T-helper 1 cell treated with Interleukin-12 subunit alpha and Interleukin-12 subunit beta and Interleukin-4 antibody, amounts not matched to agents 30 ng/mL and 1 ng/mL, for 36 hours (primary cell): Measurements from ENCODE around the gene TYMP. TPM values are rescaled to one million over a fixed set of nuclear protein-coding genes. Genes with fewer than 3 reads are reported as not detected.
"Not testable (repeated sequence)": the region's sequence is repeated elsewhere in the genome, so short reads cannot be mapped to it uniquely, and the experiment has no call there.

Experiments
- intact Hi-C: fragments of 100-400 bp; cut with micrococcal nuclease; formaldehyde crosslinking; loops from one replicate; pipeline ENCODE4 v1.15.1; 2024
- total RNA-seq: library from RNA; stranded (reverse); gene quantifications from 2 replicates; pipeline ENCODE4 v1.2.3, GENCODE V29; 2022

The TYMP gene
- total RNA-seq, 1 donor from 2014 or later = 173 TPM

DNA sequence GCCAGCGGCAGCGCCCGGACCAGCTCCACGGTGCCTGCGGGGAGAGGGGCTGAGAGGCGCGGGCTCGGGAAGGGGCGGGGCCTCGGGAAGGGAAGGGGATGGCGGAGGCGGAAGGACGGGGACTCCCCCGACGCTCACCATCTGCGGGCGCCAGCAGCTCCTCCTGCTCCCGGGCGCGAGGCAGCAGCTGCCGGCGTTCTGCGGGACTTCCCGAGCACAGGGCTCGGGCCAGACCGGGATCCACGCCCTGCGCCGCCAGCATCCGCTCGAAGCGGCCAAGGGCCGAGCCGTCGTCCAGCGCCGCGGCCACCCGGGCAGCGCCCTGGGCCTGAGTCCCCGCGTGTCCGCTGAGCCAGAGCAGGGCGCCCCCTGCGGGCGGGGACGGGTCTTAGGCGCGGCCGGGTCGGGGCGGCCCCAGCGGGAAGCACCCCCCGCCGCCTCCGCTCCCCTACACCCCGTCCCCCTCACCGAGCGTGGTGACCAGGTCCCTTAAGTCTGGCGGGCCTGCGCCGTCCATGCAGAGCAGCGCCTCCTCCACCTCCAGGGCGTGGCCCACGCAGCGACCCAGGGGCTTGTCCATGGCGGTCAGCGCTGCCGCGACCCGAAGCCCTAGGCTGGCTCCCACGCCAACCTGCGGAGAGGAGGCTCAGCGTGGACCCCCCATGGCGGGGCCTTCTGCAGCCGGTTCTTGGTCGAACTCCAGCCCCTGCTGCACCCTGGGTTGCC is 3.5 kb downstream of the TYMP start:
- intact Hi-C loops = loop anchor here (1.0 to 5.0 kb wide), 5 partner anchors 37 to 564 kb away; partner anchors contain the start of gene PIM3

DNA sequence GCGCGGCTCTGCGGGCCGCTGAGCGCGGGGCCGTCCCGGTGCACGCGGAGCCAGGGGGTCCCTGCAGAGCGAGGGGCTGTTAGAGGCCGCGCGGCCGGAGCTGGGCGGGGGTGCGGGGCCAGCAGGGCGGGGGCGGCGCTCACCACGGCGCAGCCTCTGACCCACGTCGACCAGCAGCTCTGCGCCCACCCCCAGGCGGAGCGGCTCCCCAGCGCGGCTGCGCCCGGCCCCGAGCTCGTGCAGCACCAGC is 4.0 kb downstream of the TYMP start:
- intact Hi-C loops = loop anchor here (1.0 to 5.0 kb wide), 8 partner anchors 17 to 563 kb away; partner anchors contain the start of genes CHKB, NCAPH2 and PIM3

DNA sequence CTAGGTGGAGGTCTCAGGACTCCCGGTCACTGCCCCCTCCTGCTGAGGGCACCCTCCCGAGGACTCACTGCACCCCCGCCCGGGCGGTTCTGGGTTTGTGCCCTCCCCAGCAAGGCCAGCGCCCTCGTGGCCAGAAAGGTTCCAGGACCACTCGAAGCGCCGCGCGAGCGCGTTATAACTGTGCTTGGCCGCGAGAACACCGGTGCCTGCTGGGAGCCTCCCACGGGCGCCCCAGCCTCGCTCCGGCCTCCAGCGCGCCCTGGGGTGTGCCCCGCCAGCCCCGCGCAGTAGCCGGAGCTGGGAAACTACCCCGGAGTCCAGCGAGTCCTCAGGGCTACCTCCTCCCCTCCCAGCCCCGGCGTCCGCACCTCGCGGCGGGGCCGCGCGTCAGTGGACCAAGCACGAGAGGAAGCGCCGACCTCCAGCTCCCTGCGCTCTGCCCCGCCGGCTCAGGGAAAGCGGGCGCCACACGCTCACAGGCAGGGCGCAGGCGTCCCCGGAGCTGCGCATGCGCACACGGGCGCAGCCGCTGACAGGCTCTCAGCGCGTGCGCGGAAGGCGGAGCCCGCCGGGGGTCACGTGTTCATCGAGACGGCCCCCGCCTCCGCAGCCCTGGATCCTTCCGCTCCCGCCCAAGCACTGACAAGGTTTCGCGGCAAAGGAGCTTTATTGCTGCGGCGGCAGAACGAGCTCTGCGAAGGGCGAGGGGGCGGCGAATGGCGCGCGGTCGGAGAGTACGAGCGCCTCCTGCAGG is 4.5 kb downstream of the TYMP start, which contains the start of gene SCO2:
Gene SCO2 (minus strand): TSS at position 495 of the 754 bp plus-strand sequence. CDS start 1,187 bp downstream, outside the sequence.
- intact Hi-C loops = loop anchor here (1.0 to 5.0 kb wide), 6 partner anchors 17 to 563 kb away; partner anchors contain the start of genes CHKB, NCAPH2 and PIM3

DNA sequence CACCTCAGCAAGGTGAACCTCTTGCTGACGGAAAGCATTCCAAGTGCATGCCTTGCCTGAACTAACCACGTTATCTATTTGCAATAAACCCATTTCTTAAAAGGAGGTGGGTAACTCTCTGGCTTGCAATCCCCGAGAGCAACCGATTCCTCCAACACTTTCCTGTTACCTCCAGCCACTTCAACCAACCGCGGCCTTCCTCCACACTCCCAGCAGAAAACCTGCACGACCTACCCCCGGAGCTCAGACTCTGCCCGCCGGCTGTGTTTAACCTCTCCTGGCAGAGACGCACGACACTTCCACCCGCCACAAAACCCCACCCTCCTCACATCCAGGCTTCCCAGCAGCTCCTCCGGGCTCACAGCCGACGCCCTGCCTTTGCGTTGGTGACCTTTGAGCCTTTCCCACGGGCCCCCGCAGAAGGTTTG is 5.1 kb downstream of the TYMP start:
- intact Hi-C loops = loop anchor here (1.0 to 5.0 kb wide), 6 partner anchors 16 to 562 kb away; partner anchors contain the start of genes CHKB, NCAPH2 and PIM3

DNA sequence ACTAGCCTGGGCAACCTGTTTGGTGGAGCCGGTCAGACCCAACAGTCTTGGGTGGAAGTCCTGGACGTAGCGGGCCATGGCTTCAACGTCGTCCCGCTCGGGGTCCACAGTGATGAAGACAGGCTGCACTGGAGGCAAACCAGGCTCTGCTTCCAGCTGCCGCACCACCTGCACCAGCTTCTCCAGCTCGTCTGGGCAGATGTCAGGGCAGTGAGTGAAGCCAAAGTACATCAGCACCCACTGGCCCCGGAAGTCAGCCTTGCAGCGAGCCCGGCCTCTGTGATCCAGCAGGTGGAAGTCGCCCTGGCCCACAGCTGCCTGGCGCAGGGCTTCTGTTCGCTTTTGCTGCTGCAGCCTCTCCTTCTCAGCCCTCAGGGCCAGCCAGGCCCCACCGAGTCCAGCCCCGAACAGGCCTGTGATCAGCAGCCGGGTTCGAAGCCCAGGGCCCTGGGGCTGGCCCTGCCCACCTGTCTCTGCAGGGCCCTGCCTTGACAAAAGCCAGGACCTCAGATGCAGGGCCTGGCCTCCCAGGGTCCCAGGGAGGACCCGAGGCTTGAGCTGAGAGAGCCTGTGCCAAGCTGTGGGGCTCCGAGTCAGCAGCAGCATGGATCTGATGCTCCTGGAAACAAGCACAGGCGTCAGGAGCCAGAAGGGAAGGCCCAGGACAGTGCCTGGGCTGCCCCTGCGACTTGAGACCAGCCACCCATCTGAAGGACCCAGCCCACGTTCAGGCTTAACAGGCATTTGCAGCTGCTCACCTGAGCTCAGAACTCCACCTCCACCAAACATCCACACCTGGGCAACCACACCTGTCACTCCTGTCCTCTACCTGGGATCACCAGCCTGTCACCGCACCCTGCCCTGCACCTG is 5.8 kb downstream of the TYMP start:
- intact Hi-C loops = no loop called here

DNA sequence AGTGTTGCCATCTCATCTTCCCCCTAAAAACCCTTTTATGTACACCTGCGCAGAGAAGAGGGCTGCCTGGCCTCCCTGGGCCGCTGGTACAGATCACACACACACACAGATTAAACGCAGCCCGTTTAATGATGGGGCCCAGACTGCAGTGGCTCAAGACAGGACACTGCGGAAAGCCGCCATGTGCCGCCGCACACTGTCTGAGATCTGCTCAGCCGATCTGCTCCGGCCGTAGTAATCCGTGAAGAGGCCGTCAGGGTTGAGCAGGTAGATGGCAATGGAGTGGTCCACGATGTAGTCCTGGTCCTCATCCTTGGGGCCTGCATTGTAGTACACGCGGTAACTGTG is 6.4 kb downstream of the TYMP start:
- intact Hi-C loops = no loop called here

DNA sequence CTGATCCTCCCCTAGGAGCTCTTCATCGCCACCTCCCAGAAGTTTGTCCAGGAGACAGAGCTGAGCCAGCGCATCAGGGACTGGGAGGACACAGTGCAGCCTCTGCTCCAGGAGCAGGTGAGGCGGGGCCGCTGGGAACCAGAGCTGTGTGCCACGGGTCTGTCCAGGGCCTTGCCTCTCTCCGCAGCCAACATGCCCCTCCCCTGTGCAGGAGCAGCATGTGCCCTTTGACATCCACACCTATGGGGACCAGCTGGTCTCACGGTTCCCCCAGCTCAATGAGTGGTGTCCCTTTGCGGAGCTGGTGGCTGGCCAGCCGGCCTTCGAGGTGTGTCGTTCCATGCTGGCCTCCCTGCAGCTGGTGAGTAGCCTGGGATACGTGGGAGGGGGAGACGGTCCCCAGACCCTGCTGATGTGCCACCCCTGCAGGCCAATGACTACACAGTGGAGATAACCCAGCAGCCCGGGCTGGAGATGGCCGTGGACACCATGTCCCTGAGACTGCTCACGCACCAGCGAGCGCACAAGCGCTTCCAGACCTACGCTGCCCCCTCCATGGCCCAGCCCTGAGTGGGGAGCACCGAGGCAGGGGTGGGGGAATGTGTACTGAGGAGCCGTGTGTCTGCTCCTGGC is 6.9 kb downstream of the TYMP start:
- intact Hi-C loops = no loop called here

DNA sequence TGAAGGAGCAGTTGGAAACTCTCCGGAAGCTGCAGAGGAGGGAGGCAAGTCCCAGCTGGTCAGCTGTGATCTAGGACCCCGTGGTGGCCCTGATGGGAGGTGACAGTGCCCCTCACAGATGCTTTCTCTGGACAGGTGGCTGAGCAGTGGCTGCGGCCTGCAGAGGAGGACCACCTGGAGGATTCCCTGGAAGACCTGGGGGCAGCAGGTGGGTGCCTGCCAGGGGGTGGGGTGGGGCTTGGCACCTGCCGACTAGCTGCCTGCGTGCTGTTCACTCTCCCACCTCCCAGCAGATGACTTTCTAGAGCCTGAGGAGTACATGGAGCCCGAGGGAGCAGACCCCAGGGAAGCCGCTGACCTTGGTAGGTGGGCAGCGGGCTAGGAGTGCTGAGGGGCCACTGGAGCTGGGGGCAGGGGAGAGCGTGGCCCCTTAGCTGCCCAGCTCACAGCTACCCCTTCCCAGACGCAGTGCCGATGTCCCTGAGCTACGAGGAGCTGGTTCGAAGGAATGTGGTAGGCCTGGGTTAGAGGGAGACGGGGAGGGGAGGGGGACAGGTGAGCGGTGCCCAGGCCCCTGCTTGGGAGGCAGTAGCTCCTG is 7.5 kb downstream of the TYMP start:
- intact Hi-C loops = no loop called here

DNA sequence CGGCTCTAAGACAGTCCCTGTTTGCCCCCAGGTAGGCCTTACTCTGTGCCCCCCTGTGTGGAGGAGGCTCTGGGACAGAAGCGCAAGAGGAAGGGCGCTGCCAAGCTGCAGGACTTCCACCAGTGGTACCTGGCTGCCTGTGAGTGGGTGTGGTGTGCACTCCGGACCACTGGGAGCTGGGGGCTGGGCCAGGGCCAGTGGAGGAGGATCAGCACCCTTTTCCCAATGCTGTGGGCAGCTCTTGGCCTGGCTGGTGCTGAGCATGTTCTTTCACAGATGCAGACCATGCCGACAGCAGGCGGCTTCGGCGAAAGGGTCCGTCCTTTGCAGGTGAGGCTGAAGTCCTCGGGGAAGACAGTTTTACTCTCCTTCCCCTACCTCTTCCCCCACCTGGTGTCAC is 8.1 kb downstream of the TYMP start:
- intact Hi-C loops = no loop called here

DNA sequence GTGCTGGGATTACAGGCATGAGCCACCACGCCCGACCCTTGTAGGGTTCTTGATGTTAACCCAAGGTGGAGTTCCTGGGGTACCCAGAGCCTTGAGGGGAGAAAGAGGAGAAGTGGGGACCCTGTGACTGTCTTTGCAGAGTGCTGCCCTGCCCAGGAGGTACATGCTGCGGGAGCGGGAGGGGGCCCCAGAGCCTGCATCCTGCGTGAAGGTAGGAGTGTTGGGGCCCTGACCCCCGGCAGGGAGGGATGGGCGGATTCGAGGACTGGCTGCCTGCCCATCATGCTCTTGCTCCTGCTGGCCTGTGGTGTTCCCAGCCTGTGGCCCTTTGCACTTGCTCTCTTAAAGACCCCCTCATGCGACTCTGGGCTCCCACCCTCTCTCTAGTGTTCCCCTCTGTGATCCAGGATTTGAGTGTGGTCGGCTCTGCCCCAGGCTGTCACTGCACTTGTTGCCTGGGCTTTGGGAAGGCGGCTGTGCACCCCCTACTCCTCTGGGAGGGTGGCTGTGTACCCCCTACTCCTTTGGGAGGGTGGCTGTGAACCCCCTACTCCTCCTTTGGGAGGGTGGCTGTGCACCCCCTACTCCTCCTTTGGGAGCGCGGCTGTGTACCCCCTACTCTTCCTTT is 8.9 kb downstream of the TYMP start:
- intact Hi-C loops = no loop called here

DNA sequence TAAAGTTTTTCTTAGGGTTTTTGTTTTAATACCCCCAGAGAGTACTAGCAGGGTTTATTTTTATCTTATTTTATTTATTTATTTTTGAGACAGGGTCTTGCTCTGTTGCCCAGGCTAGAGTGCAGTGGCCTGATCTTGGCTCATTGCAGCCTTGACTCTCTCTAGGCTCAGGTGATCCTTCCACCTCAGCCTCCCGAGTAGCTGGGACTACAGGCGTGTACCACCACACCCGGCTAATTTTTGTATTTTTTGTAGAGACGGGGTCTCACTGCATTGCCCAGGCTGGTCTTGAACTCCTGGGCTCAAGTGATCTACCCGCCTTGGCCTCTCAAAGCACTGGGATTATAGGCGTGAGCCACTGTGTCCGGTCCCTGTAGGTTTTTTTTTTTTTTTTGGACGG is 9.6 kb downstream of the TYMP start:
- intact Hi-C loops = not testable (repeated sequence)

DNA sequence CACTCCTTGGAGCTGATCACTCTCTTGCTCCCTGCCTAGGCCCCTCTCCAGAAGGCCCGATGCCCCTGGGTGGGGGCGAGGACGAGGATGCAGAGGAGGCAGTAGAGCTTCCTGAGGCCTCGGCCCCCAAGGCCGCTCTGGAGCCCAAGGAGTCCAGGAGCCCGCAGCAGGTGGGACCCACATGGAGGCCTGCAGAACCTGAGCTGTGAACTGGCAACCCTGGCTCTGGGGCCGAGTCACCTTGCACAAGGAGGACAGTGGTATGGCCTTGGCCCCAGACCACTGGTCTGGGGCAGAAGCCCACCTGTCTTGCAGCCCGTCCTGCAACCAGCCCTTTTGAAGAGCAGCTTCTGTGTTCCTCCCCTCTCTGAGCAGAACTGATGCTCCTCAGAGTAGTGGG is 10.7 kb downstream of the TYMP start:
- intact Hi-C loops = no loop called here

DNA sequence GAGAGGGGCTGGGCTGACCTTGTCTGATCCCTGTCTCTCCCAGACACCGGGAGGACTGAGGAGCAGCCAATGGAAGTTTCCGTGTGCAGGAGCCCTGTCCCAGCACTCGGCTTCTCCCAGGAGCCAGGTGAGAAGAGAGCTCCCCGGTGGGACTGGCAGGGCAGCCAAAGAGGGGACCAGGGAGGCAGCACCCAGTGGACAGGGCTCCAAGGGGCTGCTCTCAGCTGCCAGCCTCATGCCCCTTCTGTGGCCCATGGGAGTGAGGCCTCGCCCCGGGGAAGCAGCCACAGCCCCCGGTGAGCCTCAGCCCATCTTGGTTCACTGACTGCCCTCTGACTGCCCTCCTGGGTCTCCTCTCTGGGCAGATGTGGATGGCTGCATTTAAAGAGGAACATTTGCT is 11.2 kb downstream of the TYMP start:
- intact Hi-C loops = no loop called here

DNA sequence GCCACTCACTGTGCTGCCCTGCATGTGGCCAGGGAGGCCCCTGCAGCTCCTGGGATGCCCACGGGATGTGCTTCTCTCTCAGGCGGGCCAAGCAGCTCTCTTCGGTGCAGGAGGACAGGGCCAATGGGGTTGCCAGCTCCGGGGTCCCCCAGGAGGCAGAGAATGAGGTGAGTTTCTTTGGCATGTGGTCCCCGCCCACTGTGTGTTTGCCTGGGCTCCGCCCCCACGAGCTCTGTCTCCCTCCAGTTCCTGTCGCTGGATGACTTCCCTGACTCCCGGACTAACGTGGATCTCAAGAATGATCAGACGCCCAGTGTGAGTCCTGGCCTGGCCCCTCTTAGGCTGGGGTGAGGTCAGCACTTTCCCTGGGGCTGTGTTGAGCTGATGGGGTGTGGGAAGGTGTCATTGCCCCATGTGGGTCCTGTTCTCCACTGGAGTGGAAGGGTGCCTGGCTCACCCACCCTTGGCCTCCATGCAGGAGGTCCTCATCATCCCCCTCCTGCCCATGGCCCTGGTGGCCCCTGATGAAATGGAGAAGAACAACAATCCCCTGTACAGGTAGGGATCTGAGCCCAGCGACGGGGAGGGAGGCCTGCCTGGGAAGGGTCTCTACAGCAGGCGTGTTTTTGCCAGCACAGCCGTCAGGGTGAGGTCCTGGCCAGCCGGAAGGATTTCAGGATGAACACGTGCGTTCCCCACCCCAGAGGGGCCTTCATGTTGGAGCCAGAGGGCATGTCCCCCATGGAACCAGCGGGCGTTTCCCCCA is 12.1 kb downstream of the TYMP start:
- intact Hi-C loops = no loop called here

DNA sequence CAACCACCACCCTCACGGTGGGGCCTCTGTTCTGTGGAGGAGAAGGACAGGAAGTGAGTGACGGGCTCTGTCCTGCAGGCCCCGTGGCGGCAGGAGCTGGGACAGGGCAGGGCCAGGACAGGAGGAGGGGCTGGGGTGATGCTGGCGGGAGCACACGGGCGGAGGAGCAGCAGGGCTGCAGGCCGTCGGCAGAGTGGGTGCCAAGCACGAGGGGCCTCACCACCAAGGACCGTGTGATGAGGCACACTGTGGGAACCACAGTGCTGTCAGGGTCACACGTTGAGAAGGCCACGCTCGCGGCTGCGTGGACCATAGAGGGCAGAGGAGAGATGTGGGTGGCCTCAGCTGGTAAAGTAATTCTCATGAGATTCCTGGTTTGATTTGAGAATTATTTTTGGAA is 12.9 kb downstream of the TYMP start:
- intact Hi-C loops = no loop called here

DNA sequence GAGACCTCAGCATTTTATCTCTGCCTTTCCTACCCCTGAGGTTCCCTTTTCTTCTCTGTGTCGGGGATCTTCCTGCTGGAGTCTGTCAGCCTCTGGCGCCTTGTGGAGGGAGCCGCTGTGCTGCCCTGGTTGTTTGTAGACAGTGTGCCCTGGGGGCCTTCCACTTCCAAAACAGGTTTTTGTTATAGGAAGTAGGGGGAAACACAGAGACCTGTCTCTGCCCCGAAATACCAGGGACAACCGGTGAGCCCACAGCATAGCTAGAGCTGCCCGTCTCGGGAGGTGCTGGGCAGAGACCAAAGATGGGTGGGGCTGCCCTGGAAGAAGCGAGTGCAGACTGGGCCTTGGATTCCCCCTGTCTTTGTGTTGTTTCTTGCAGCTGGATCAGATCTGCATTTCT is 13.7 kb downstream of the TYMP start:
- intact Hi-C loops = no loop called here

DNA sequence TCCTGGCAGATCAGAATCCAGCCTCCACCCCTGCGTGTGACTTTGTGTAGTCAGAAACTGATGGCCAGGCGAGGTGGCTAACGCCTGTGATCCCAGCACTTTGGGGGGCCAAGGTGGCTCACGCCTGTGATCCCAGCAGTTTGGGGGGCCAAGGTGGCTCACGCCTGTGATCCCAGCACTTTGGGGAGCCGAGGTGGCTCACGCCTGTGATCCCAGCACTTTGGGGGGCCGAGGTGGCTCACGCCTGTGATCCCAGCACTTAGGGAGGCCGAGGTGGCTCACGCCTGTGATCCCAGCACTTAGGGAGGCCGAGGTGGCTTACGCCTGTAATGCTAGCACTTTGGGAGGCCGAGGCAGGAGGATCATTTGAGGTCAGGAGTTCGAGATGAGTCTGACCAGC is 16.6 kb downstream of the TYMP start:
- intact Hi-C loops = no loop called here

DNA sequence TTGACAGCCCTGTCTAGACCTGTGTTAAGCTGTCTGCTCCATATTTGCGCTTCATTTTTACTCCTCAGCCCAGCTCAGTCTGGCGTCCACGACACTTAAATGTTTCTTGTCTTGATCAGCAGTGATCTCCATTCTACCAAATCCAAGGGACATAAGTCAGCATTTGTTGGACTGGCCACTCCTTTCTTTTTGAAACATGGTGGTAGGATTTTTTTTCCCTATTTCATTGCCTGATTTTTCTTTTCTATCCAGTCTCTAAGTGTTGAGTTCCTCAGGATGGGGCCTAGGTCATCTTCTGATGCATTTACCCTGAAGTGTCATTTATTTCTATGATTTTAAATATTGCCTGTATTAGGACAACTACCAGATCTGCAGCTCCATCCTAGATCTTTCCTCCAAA is 20.9 kb downstream of the TYMP start:
- intact Hi-C loops = loop anchor here (1.0 to 5.0 kb wide), 8 partner anchors 16 to 317 kb away; partner anchors contain the start of genes ARSA, CHKB, MAPK11 and SCO2
